NT2/D1 (cell line): Measurements from ENCODE around the gene MAGEB1.

Experiments used
- DNase-seq: peaks from one replicate; pipeline ENCODE4 v3.0.0-alpha.2; 2011; ENCODE audit warnings: low read depth, low spot score
- H3K27me3 ChIP-seq: 2 replicates; pipeline ENCODE4 v1.6.0; 2011; ENCODE audit warnings: mild to moderate bottlenecking; ENCODE audit not compliant: insufficient read length, insufficient read depth
- H3K36me3 ChIP-seq: 2 replicates; pipeline ENCODE4 v1.6.1; 2011; ENCODE audit warnings: mild to moderate bottlenecking, low read length, mixed read lengths; ENCODE audit not compliant: insufficient read depth, insufficient read length
- H3K4me1 ChIP-seq: 2 replicates; pipeline ENCODE4 v1.5.1; 2011; ENCODE audit not compliant: insufficient read depth, insufficient read length
- H3K4me3 ChIP-seq: 2 replicates; pipeline ENCODE4 v1.5.1; 2011; ENCODE audit warnings: low read depth; ENCODE audit not compliant: insufficient read length
- H3K9ac ChIP-seq: 2 replicates; pipeline ENCODE4 v1.6.0; 2011; ENCODE audit warnings: low read depth; ENCODE audit not compliant: insufficient read length
- H3K9me3 ChIP-seq: 2 replicates; pipeline ENCODE4 v1.5.1; 2011; ENCODE audit warnings: mild to moderate bottlenecking, low read length; ENCODE audit not compliant: insufficient read depth
- SUZ12 ChIP-seq: IDR thresholded peaks from 2 replicates; pipeline ENCODE4 v1.6.1; 2011; ENCODE audit not compliant: insufficient read length, insufficient read depth; ENCODE audit errors: extremely low read depth
- YY1 ChIP-seq: IDR thresholded peaks from 2 replicates; pipeline ENCODE4 v1.6.1; 2011; ENCODE audit not compliant: insufficient read length, insufficient read depth
- ZNF274 ChIP-seq: IDR thresholded peaks from 2 replicates; pipeline ENCODE4 v1.6.1; 2011; ENCODE audit warnings: mild to moderate bottlenecking, low read depth, low read length

Gene MAGEB1

GRCh38 chrX:30296408-30297254 is 49.7 kb downstream of the MAGEB1 start:
- DNase-seq = no peak
- no peak overlapping the region for H3K4me3 ChIP-seq
- H3K4me1 ChIP-seq = no peaks in the 10 kb centered on the region
- H3K36me3 ChIP-seq = no peaks in the 10 kb centered on the region
- TF ChIP-seq SUZ12 = no peak
- TF ChIP-seq YY1 = no peak
- no peak for TF ChIP-seq ZNF274
- peaks cover 13% of the 10 kb centered on the region; the same call in 1 of the 2 replicates for H3K9me3 ChIP-seq
- no peak overlapping the region for H3K9ac ChIP-seq
- no peaks in the 10 kb centered on the region for H3K27me3 ChIP-seq

DNA sequence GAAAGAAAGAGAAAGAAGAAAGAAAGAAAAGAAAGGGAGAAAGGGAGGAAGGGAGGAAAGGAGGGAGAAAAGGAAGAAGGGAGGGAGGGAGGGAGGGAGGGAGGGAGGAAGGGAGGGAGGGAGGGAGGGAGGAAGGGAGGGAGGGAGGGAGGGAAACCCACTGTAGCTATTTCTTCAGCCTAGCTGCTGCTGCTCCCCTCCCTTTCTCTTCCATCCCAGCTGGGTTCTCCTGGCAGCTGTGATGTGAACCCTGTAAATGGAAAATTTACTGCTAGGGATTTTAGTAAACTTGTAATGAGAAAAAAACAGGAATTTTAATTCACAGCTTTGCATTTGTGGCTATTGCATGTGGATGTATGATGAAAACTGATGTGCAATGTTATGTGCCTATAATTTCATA is 54.3 kb downstream of the MAGEB1 start:
- TF ChIP-seq SUZ12 = no peak
- no peak for TF ChIP-seq ZNF274
- no peak for TF ChIP-seq YY1
- Histone ChIP-seq H3K36me3 (no peaks in the 10 kb centered on the region), H3K4me1 (no peaks in the 10 kb centered on the region), H3K9ac (no peak overlapping the region), H3K27me3 (no peaks in the 10 kb centered on the region), H3K4me3 (no peak overlapping the region), H3K9me3 (no peaks in the 10 kb centered on the region)
- DNase-seq = no peak
